ENCODE results near the gene RASAL2. TPM values are rescaled to one million over a fixed set of nuclear protein-coding genes. Genes with fewer than 3 reads are reported as not detected.
A peak's percentile ranks its signal among the peaks of the same experiment; 100 is the strongest.
"Not testable (repeated sequence)": the region's sequence is repeated elsewhere in the genome, so short reads cannot be mapped to it uniquely, and the experiment has no call there.

Gene RASAL2
- total RNA-seq, 1 donor from 2014 or later, result 26.8 TPM

DNA sequence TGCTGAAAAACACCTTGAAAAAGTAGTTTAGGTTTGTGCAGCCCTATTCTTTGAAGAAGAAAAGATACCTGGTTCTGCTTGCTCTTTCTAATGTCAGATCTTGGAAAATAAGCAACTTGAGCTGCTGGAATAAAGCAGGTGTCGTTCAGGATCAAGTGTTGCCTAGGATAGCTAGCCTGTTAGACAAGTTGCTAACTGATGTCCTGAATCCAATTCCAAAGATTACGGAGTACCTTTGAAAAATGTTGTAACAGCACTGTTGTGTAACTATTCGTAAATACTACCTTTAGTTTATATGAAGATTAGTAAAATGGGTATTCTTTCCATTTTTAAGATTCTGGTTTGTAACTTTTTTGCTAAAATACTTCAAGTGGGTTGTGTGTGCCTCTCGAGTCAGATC lies 251.3 kb downstream of the RASAL2 start:
- intact Hi-C loops (cut with DNase I), result no loop called here
- DNase-seq, result no peak
- ATAC-seq (ENCODE audit: poor library complexity), result peak; percentile 26

DNA sequence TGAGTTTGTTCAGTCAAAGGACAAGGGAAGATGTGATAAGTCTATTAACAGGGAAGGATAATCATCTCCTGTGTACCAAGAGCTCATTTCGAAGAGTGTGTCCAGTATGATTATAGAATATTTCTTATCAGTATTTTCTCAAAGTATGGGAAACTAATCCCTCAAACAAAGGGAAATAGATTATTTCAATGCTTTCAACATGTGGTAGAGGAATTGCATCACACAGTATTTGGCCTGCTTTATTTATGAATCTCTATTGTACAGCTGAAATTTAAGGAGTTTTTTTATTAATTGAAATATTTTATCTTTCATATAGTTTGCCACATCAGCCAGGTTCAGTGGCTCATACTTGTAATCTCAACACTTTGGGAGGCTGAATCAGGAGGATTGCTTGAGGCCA lies 251.9 kb downstream of the RASAL2 start:
- DNase-seq, result no peak
- ATAC-seq (ENCODE audit: poor library complexity), result no peak
- intact Hi-C loops (cut with DNase I), result no loop called here

DNA sequence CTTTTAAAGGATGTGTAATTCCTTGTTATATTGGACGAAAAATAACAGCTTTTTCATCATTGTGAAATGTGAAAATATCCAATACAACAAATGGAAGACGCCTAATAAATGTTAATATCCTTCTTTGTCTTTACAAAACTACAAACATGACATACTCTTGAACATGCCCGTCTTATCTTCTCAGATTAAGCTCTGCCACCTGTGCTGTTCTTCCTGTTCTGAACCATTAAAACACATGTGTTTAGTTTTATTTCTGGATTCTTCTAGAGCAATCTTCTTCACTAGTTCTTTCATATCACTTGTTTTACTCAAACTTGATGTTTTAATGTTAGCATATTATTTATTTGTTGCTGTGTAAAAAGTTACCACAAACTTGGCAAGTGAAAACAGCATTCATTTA lies 255.9 kb downstream of the RASAL2 start:
- intact Hi-C loops (cut with DNase I), result no loop called here
- ATAC-seq (ENCODE audit: poor library complexity), result no peak
- no peak for DNase-seq

DNA sequence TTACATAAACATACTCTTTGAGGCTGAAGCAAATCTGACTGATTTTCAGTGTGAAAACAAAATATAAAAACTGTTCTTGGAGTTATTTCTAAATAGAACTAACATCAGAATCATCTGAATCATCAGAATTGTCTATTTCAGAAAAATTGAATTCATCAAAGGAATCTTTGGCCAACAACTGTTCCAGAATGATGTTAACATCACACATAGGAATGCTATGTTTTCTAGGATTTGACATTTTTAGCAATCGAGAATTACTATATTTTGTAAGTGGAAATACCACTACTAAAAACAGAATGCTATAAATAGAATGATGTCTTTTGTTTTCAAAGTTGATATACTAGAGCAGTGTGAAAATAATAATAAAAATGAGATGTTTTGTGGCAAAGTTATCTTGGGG lies 258.0 kb downstream of the RASAL2 start:
- DNase-seq; intact Hi-C loops (cut with DNase I); ATAC-seq (ENCODE audit: poor library complexity): not testable (repeated sequence)

DNA sequence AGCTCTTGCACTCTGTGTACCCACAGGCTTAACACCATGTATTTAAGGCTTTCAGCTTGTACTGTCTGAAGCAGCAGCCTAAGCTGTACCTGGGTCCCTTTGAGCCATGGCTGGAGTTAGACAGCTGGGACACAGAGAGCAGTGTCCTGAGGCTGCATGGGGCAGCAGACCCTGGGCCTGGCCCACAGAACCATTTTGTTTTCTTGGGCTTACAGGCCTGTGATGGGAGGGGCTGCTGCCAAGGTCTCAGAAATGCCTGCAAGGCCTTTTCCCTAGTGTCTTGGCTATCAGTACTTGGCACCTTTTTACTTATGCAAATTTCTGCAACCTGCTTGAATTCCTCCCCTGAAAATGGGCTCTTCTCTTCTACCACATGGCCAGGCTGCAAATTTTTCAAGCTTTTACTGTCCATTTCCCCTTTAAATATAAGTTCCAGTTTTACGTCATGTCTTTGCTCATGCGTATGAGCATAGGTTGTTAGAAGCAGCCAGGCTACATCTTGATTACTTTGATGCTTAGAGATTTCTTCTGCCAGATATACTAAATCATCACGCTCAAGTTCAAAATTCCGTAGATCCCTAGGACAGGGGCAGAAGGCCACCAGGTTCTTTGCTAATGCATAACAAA lies 259.0 kb downstream of the RASAL2 start:
- ATAC-seq (ENCODE audit: poor library complexity) (peak; percentile 24), DNase-seq (no peak)
- intact Hi-C loops (cut with DNase I), result no loop called here

DNA sequence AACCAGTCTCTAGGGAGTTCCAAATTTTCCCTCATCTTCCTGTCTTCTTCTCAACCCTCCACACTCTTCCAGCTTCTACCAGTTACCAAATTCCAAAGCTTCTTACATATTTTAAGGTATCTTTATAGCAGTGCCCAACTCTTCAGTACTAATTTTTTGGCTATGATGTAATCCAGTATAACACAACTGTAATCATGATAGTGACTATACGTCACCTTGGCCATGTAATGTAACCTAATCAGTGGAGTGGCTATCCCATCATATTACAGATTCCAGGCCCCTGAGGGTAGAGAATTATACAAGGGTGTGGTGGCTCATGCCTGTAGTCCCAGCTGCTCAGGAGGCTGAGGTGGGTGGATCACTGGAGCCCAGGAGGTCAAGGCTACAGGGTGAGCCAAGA lies 259.6 kb downstream of the RASAL2 start:
- intact Hi-C loops (cut with DNase I), result no loop called here
- no peak for DNase-seq
- ATAC-seq (ENCODE audit: poor library complexity), result peak; percentile 42

DNA sequence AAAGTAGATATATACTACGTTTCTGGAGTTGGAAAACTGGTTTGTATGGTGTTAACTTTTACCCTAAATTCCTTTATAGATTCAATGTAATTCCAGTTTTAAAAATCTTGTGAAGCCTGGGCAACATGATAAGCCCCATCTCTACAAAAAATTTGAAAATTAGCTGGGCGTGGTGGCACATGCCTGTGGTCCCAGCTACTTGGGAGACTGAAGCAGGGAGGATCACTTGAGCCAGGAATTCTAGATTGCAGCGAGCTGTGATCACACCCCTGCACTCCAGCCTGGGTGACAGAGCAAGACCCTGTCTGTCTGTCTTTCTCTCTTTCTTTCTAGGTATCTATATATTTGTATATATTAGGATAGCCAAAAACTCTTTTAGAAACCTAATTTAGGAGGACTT lies 260.9 kb downstream of the RASAL2 start:
- intact Hi-C loops (cut with DNase I), result no loop called here
- DNase-seq (no peak), ATAC-seq (ENCODE audit: poor library complexity) (no peak)

DNA sequence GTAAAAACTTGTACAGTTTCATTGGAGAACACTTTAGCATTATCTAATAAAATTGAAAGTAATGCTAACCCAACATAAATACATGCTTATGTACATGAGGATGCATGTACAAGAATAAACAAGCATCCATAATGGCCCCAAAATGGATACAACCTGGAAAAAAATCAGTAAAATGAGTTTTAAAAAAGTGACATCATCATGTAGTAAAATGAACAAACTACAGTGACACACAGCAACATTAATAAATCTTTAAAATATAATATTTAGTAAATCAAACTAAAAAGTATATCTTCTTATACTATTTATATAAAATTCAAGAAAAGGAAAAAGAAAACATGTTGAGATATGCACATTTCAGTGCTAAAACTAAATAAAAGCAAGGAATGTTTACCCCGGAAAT lies 262.4 kb downstream of the RASAL2 start:
- intact Hi-C loops (cut with DNase I), result no loop called here
- no peak for ATAC-seq (ENCODE audit: poor library complexity)
- DNase-seq, result no peak

DNA sequence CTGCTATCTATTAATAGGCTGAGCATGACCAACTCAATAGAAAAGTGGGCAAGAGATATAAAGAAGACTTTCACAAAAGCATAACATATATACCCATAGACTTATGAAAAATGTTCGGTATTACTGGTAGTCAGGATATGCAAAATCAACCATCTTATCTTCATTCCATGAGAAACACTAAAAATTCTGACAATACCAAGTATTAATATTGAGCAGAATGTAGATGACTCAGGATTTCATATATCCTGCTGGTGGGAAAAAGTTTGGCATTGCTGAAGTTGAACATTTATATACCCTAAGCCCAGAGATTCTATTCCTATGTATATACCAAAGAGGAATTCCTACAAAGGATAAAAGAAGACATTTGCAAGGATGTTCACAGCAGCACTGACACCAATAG lies 264.6 kb downstream of the RASAL2 start:
- intact Hi-C loops (cut with DNase I), result no loop called here
- no peak for ATAC-seq (ENCODE audit: poor library complexity)

DNA sequence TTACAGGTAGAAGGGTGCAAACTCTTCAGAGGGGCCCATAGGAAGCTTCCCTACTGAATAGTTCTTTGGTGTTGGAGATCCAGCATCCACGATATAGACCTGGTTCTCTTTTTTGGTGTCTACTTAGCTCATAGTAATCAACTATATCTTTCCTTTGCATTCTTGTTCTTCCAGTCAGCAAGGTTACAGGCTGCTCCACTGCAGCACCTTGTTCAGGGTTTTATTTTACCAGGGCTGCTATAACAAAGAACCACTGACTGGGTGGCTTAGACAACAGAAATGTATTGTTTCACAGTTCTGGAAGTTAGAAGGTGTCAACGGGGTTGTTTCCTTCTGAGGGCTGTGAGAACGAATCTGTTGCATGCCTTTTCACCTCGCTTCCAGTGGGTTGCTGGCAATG lies 266.5 kb downstream of the RASAL2 start:
- ATAC-seq (ENCODE audit: poor library complexity), result no peak
- no peak for DNase-seq
- intact Hi-C loops (cut with DNase I), result no loop called here

More for the DNA sequence above, 264.6 kb downstream of the RASAL2 start:
- DNase-seq, result no peak

DNA sequence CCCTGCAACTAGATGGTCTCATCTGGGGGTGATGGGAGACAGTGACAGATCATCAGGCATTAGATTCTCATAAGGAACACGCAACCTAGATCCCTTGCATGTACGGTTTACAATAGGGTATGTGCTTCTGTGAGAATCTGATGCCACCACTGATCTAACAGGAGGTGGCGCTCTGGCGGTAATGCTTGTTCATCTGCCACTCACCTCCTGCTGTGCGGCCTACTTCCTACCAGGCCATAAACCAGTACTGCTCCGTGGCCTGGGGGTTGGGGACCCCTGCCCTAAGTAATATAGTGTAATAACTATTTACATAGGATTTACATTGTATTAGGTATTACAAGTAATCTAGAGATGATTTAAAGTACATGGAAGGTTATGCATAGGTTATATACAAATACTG lies 267.9 kb downstream of the RASAL2 start:
- DNase-seq (no peak), ATAC-seq (ENCODE audit: poor library complexity) (no peak)
- intact Hi-C loops (cut with DNase I), result no loop called here

DNA sequence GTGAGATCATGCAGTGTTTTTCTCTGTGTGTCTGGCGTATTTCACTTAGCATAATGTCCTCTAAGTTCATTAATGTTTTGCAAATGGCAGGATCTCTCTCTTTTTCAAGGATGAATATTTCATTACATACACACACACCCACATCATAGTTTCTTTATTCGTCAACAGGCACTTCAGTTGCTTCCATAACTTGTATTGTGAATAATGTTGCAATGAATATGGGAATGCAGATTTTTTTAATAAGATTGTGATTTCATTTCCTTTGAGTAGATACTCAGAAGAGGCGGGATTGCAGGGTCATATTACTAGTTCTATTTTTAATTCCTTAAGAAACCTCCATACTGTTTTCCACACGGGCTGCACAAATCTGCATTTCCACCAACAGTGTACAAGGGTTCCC lies 268.8 kb downstream of the RASAL2 start:
- intact Hi-C loops (cut with DNase I), result no loop called here
- ATAC-seq (ENCODE audit: poor library complexity), result no peak
- no peak for DNase-seq

DNA sequence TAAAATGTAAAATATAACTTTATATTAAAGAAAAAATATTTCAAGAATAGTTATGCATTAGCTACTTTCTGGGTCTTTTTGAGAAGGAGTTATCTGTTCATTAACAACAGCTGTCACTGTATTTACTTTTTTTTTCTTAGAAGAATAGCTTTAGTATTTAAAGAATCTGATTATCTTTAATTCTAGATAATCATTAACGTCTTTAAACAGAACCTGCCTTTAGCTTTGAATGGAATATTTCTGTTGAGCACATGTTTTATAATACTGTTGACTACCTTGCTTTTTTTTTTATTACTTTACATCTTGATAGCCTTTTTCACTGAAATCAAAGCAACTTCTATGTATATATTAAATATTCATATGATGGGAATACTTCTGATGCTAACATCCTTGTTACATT lies 270.9 kb downstream of the RASAL2 start:
- DNase-seq (no peak), ATAC-seq (ENCODE audit: poor library complexity) (no peak)
- intact Hi-C loops (cut with DNase I), result no loop called here

DNA sequence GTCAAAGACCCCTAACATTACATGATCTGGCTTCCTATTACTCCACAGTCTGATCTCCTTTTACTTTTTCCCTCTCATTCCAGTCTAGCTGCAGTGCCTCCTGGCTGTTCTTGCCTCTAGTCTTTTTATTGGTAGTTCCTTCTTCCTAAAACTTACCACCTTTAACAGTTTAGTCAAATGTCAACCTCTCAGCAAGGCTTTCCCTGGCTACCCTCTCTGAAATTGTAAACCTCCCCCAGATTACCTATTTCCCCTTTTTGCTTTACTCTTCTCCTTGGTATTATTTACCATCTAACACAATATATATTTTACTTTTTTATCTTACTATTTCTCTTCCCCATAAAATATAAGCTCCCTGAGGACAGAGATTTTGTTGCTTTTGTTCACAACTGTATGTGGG lies 273.2 kb downstream of the RASAL2 start:
- DNase-seq, result no peak
- intact Hi-C loops (cut with DNase I), result no loop called here
- no peak for ATAC-seq (ENCODE audit: poor library complexity)

DNA sequence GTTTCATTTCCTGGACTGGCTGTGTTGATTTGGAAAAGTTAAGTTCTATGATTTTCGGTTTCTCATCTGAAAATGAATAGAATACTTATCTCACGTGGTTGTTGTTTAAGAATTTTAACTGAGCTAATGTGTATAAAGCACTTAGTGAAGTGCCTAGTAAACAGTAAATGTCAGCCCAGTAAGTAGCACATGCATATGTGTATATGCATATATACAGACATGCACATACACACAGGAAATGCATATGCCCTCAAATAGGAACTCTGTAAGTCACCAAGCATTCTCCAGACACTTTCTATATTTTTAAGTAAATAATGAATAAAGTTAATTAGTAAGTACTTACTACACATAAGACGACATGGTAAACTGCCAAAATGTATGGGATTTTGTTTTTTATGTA lies 274.3 kb downstream of the RASAL2 start:
- intact Hi-C loops (cut with DNase I), result no loop called here
- ATAC-seq (ENCODE audit: poor library complexity), result no peak
- DNase-seq, result no peak

DNA sequence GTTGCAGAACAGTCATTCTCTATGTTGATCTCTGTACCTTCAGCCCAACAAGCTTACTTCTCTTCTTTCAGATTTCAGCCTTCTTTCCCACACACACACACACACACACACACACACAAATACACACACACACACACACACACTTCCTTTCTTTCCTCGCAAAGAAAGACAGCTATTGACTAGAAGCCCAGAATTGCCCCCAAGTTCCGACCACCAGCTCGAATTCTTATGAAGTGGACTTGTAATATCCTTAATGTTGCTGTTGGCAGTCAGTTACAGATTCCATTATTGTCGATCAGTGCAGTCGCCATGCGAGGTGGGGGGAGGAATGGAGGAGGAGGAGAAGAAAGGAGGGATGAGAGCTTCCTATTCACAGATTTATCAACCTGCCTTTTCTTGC lies 277.3 kb downstream of the RASAL2 start:
- DNase-seq (no peak), ATAC-seq (ENCODE audit: poor library complexity) (peak; percentile 68)
- intact Hi-C loops (cut with DNase I), result no loop called here

DNA sequence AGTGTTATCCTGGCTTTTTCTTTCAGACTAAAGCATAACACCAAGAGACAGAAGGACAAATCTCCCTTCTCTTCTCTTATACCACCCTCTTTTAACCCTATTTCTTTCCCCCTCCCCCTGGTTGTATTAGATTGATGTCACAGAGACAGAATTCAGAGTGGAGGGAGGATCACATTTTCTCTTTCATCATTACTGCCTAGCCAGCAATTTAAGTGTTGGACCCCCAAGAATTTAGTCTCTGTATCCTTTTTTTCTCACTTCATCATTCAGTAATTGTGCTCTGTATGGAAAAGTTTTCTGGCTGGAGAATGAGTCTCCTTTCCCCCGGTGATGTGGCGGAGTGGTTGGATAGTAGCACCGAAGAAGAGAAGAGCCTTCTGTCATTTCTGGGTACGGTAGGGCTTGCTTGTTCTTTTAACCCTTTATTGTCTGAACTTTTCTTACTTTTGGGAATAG lies 278.1 kb downstream of the RASAL2 start:
- no peak for DNase-seq
- ATAC-seq (ENCODE audit: poor library complexity), result peak; percentile 39
- intact Hi-C loops (cut with DNase I), result no loop called here

DNA sequence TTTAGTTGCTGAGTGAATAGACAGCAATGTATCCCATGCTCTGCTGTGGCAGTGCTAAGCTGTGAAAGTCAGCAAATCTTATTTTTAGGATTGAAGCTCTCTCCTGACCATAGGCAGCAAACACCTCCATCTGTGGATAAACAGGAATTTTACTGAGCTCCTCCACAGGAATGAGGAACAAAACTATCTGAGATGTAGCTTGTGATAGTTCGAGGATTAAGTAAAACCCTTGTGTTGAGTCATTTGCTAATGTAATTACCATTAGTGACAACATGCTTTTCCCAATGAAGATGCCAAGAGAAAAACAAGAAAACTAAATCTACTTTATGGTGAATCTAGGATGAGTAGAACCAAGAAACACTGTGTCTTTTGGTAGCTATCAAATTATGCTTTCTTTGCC lies 280.1 kb downstream of the RASAL2 start:
- ATAC-seq (ENCODE audit: poor library complexity) (no peak), DNase-seq (no peak)
- intact Hi-C loops (cut with DNase I), result no loop called here

DNA sequence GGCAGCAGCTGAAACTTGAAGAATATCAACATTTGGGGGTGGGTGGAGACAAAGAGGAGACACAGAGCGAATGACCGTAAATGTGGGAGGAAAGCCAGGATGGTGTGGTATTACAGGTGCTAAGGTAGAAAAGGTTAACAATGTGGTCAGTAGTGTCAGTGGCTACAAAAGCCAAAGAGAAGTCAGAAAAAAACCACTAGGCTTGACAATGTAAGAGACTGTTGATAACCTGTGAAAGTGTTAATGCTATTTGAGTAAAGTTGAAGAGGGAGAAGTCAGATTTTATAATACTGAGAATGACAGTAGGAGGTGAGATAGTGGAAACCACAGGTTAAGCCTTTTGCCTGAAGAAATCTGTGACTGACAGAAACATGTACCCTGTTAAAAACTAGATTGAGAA lies 282.1 kb downstream of the RASAL2 start:
- ATAC-seq (ENCODE audit: poor library complexity) (no peak), DNase-seq (no peak)
- intact Hi-C loops (cut with DNase I), result no loop called here

DNA sequence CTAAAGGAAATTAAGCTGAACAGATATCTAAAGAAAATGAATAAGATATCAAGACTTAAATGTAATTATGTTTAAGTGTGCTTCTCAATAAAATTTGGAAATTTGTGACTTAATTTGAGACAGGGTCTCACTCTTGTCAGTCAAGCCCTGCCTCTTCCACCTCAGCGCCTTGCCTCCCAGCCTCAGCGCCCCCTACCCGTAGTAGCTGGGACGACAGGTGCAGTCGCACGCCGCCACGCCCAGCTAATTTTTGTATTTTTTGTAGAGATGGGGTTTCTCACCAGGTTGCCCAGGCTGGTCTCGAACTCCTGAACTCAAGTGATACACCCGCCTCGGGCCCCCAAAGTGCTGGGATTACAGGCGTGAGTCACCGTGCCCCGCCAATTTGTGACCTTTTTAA lies 285.9 kb downstream of the RASAL2 start:
- intact Hi-C loops (cut with DNase I), result no loop called here
- no peak for ATAC-seq (ENCODE audit: poor library complexity)
- no peak for DNase-seq

DNA sequence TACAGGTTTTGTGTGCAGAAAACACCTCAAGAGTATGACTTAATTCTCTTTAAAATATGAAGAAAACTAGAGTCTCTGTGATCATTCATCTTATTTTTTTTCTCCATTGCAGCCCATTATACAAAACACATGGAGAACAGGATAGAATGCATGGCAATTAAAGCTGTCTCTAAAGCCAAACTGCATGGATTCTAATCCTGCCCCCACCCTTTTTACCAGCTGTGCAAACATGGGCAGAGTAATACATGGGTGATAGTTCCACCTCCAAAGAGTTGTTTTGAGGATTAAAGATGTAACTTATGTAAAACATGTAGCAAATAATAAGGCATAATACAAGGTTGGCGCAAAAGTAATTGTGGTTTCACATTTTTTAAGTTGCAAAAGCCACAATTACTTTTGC lies 288.5 kb downstream of the RASAL2 start:
- intact Hi-C loops (cut with DNase I), result no loop called here
- no peak for ATAC-seq (ENCODE audit: poor library complexity)
- no peak for DNase-seq
